Islet of Langerhans (tissue), 1 donor: Measurements from ENCODE around the gene ATXN7L3B.

ENCODE experiments used
- FAIRE-seq: peaks from one replicate; lab custom pipeline; 2011; peaks lifted over from hg19 to GRCh38; lab: Jason Lieb, UNC

ATXN7L3B gene

GRCh38 chr12:74551291-74551690 is 13.7 kb downstream of the ATXN7L3B start:
- no peak for FAIRE-seq

GRCh38 chr12:74552201-74552600 is 14.6 kb downstream of the ATXN7L3B start:
- no peak for FAIRE-seq

- FAIRE-seq = no peak
Observed at GRCh38 chr12:74559728-74560127, 22.1 kb downstream of the ATXN7L3B start.

- no peak for FAIRE-seq
Observed at GRCh38 chr12:74563927-74564326, 26.3 kb downstream of the ATXN7L3B start.

- FAIRE-seq = no peak
Observed at GRCh38 chr12:74578486-74578885, 40.9 kb downstream of the ATXN7L3B start.

GRCh38 chr12:74579446-74579845 is 41.8 kb downstream of the ATXN7L3B start:
- FAIRE-seq = no peak

- no peak for FAIRE-seq
Observed at GRCh38 chr12:74579981-74580380, 42.3 kb downstream of the ATXN7L3B start.

- no peak for FAIRE-seq
Observed at GRCh38 chr12:74581439-74581838, 43.8 kb downstream of the ATXN7L3B start.

- no peak for FAIRE-seq
Observed at GRCh38 chr12:74584483-74585062, 46.9 kb downstream of the ATXN7L3B start.

GRCh38 chr12:74586251-74586650 is 48.6 kb downstream of the ATXN7L3B start:
- no peak for FAIRE-seq
